GM12878 (cell line): ENCODE measurements around the gene BCL2.

Experiments used
- CBX5 ChIP-seq: sonication (generic); IDR thresholded peaks from 2 replicates; pipeline ENCODE4 v1.6.1; 2016; ENCODE audit warnings: low read depth, moderate library complexity, mild to moderate bottlenecking, inconsistent platforms
- CEBPB ChIP-seq, 2 experiments: fragments of 150-350 bp in 1 of 2; IDR thresholded peaks; 2 replicates each; pipeline ENCODE4 v1.6.1; 2012 to 2014; ENCODE audit warnings: low read depth in 2 of 2, low read length in 2 of 2, borderline replicate concordance in 1 of 2, inconsistent platforms in 1 of 2
- FOXM1 ChIP-seq: IDR thresholded peaks from 2 replicates; pipeline ENCODE4 v1.6.1; 2012; ENCODE audit warnings: low read depth, mild to moderate bottlenecking, inconsistent platforms, low read length, moderate library complexity
- HDGF ChIP-seq: fragments of 450-650 bp; IDR thresholded peaks from 2 replicates; pipeline ENCODE4 v1.6.1; 2016; ENCODE audit warnings: antibody characterized with exemption
- POLR2A ChIP-seq: IDR thresholded peaks from 2 replicates; pipeline ENCODE4 v1.6.1; 2011; ENCODE audit warnings: low read depth, mild to moderate bottlenecking, low read length
- RBBP5 ChIP-seq: fragments of 200-600 bp; sonication (generic); conservative IDR thresholded peaks from 2 replicates; pipeline ENCODE4 v1.6.1; 2016
- TF ChIP-seq, protein P1 (sequence below), 3 experiments: IDR thresholded peaks in 2 of 3; conservative IDR thresholded peaks in 1 of 3; 2 replicates each; pipeline ENCODE4 v1.5.1; 2011; ENCODE audit warnings: low read depth in 3 of 3, low read length in 3 of 3, mild to moderate bottlenecking in 3 of 3, control low read depth in 2 of 3, moderate library complexity in 2 of 3, inconsistent platforms in 1 of 3, mixed read lengths in 1 of 3; ENCODE audit not compliant: control insufficient read depth in 2 of 3, insufficient read depth in 1 of 3; ENCODE audit errors: extremely low read depth in 1 of 3
- TF ChIP-seq, protein P2 (sequence below): IDR thresholded peaks from 2 replicates; pipeline ENCODE4 v1.6.1; 2012; ENCODE audit warnings: low read depth, low read length, improper control_type of control experiment
- TF ChIP-seq, protein P3 (sequence below): IDR thresholded peaks from 2 replicates; pipeline ENCODE4 v1.6.1; 2011; ENCODE audit warnings: low read depth, low read length, improper control_type of control experiment, borderline replicate concordance
- TF ChIP-seq, protein P4 (sequence below): fragments of 450-650 bp; IDR thresholded peaks from 2 replicates; pipeline ENCODE4 v1.6.1; 2016; ENCODE audit warnings: mild to moderate bottlenecking, moderate library complexity, borderline replicate concordance

DNA sequence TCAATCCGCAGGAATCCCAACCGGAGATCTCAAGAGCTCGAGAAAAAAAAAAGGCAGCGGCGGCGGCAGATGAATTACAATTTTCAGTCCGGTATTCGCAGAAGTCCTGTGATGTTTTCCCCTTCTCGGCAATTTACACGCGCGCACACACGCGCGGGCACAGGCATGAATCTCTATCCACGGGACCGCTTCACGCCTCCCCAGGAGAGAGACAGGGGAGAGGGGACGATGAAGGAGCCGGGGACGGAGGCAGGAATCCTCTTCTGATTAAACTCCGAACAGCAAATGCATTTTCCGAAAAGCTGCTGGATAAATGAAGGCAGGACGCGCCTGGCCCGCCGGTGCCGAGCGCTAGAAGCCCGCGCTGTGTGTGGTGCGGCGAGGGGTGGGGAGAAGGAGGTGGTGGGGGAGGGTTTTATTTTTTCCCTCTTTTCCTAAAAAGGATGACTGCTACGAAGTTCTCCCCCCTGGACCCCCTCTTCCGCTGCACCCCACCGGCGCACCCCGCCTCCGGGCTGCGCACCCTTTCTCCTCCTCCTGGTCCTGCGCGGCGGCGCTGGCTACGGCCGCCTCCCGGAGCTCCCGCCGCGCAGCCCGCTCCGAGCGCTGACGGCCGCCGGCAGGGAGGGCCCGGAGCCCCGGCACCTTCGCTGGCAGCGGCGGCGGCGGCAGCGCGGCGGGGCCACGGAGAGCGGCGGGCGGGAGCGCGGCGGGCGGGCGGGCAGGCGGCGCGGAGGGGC is at the start of gene BCL2:
- TF ChIP-seq CBX5: no peak
- no peak for TF ChIP-seq HDGF
- peak; percentile 33; the same call in 1 of the 2 replicates for TF ChIP-seq POLR2A
- TF ChIP-seq, protein P1, sequence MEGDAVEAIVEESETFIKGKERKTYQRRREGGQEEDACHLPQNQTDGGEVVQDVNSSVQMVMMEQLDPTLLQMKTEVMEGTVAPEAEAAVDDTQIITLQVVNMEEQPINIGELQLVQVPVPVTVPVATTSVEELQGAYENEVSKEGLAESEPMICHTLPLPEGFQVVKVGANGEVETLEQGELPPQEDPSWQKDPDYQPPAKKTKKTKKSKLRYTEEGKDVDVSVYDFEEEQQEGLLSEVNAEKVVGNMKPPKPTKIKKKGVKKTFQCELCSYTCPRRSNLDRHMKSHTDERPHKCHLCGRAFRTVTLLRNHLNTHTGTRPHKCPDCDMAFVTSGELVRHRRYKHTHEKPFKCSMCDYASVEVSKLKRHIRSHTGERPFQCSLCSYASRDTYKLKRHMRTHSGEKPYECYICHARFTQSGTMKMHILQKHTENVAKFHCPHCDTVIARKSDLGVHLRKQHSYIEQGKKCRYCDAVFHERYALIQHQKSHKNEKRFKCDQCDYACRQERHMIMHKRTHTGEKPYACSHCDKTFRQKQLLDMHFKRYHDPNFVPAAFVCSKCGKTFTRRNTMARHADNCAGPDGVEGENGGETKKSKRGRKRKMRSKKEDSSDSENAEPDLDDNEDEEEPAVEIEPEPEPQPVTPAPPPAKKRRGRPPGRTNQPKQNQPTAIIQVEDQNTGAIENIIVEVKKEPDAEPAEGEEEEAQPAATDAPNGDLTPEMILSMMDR (IDR thresholded peaks at IDR 0.05 in 2 of 3, conservative IDR thresholded peaks at IDR 0.05 in 1 of 3; ENCODE audit: control insufficient read depth in 2 of 3, extremely low read depth in 1 of 3, insufficient read depth in 1 of 3, low read depth in 3 of 3, low read length in 3 of 3): no peak
- TF ChIP-seq RBBP5: no peak
- TF ChIP-seq, protein P2, sequence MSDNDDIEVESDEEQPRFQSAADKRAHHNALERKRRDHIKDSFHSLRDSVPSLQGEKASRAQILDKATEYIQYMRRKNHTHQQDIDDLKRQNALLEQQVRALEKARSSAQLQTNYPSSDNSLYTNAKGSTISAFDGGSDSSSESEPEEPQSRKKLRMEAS: no peak
- TF ChIP-seq, protein P3, sequence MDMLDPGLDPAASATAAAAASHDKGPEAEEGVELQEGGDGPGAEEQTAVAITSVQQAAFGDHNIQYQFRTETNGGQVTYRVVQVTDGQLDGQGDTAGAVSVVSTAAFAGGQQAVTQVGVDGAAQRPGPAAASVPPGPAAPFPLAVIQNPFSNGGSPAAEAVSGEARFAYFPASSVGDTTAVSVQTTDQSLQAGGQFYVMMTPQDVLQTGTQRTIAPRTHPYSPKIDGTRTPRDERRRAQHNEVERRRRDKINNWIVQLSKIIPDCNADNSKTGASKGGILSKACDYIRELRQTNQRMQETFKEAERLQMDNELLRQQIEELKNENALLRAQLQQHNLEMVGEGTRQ: no peak
- TF ChIP-seq, protein P4, sequence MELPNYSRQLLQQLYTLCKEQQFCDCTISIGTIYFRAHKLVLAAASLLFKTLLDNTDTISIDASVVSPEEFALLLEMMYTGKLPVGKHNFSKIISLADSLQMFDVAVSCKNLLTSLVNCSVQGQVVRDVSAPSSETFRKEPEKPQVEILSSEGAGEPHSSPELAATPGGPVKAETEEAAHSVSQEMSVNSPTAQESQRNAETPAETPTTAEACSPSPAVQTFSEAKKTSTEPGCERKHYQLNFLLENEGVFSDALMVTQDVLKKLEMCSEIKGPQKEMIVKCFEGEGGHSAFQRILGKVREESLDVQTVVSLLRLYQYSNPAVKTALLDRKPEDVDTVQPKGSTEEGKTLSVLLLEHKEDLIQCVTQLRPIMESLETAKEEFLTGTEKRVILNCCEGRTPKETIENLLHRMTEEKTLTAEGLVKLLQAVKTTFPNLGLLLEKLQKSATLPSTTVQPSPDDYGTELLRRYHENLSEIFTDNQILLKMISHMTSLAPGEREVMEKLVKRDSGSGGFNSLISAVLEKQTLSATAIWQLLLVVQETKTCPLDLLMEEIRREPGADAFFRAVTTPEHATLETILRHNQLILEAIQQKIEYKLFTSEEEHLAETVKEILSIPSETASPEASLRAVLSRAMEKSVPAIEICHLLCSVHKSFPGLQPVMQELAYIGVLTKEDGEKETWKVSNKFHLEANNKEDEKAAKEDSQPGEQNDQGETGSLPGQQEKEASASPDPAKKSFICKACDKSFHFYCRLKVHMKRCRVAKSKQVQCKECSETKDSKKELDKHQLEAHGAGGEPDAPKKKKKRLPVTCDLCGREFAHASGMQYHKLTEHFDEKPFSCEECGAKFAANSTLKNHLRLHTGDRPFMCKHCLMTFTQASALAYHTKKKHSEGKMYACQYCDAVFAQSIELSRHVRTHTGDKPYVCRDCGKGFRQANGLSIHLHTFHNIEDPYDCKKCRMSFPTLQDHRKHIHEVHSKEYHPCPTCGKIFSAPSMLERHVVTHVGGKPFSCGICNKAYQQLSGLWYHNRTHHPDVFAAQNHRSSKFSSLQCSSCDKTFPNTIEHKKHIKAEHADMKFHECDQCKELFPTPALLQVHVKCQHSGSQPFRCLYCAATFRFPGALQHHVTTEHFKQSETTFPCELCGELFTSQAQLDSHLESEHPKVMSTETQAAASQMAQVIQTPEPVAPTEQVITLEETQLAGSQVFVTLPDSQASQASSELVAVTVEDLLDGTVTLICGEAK: no peak
- TF ChIP-seq FOXM1: no peak
- no peak for TF ChIP-seq CEBPB (IDR thresholded peaks at IDR 0.05; ENCODE audit: borderline replicate concordance in 1 of 2, low read depth in 2 of 2, low read length in 2 of 2)
